Kidney (tissue), 14 donors: ENCODE measurements around the gene NBAS. TPM values are rescaled to one million over a fixed set of nuclear protein-coding genes. Genes with fewer than 3 reads are reported as not detected.

Experiments
- DNase-seq, 5 donors: peaks; one replicate each; pipeline ENCODE4 v3.0.0-alpha.2; 2013 to 2020
- FAIRE-seq: peaks from 2 replicates; lab custom pipeline; 2012; peaks lifted over from hg19 to GRCh38; lab: Jason Lieb, UNC
- H3K27ac ChIP-seq, 2 donors: one replicate each; pipeline ENCODE4 v1.7.0; 2013; ENCODE audit warnings: low read depth in 2 of 2, low read length in 2 of 2, inconsistent platforms in 1 of 2
- H3K27me3 ChIP-seq: one replicate; pipeline ENCODE4 v1.7.1; 2013; ENCODE audit warnings: low read length, inconsistent platforms; ENCODE audit not compliant: control insufficient read depth, insufficient read depth
- H3K36me3 ChIP-seq, 3 donors: one replicate each; pipeline versions ENCODE4 v1.7.0 to v1.7.1; 2013; ENCODE audit warnings: low read length in 3 of 3, control low read depth in 1 of 3, inconsistent platforms in 1 of 3; ENCODE audit not compliant: insufficient read depth in 3 of 3, control insufficient read depth in 2 of 3
- H3K4me1 ChIP-seq, 3 donors: one replicate each; pipeline versions ENCODE4 v1.7.0 to v1.7.1; 2013; ENCODE audit warnings: low read length in 3 of 3, inconsistent platforms in 1 of 3, low read depth in 1 of 3; ENCODE audit not compliant: control insufficient read depth in 2 of 3, insufficient read depth in 2 of 3
- H3K4me3 ChIP-seq, 3 donors: one replicate each; pipeline versions ENCODE4 v1.7.0 to v1.8.1; 2013; ENCODE audit warnings: low read length in 3 of 3, control low read depth in 1 of 3, inconsistent platforms in 1 of 3
- H3K9ac ChIP-seq, 3 donors: one replicate each; pipeline versions ENCODE4 v1.7.0 to v1.7.1; 2013; ENCODE audit warnings: low read length in 3 of 3, control low read depth in 1 of 3, inconsistent platforms in 1 of 3
- H3K9me3 ChIP-seq, 3 donors: one replicate each; pipeline versions ENCODE4 v1.7.0 to v1.7.1; 2013; ENCODE audit warnings: low read length in 3 of 3, control low read depth in 1 of 3, inconsistent platforms in 1 of 3; ENCODE audit not compliant: control insufficient read depth in 2 of 3, insufficient read depth in 1 of 3
- CTCF ChIP-seq: IDR thresholded peaks from 3 replicates; pipeline ENCODE4 v1.5.1; 2012; ENCODE audit warnings: mild to moderate bottlenecking, moderate library complexity, borderline replicate concordance; ENCODE audit not compliant: insufficient read depth; ENCODE audit errors: extremely low read depth
- intact Hi-C: fragments of 100-400 bp; cut with DNase I; formaldehyde crosslinking; loops from one replicate; pipeline ENCODE4 v1.11.1; 2022
- polyA plus RNA-seq: library from polyadenylated mRNA; stranded (reverse); fragments of 350-450 nt; fragmentation: Illumina TruSeq; extraction: RNeasy Lipid Tissue Mini Kit (QIAGEN cat#74804); gene quantifications from one replicate; pipeline ENCODE4 v1.2.3, GENCODE V29; 2014; ENCODE audit warnings: low read depth, low replicate concordance; ENCODE audit not compliant: insufficient read depth
- total RNA-seq: library from RNA; stranded (reverse); fragmentation: NEBNext Ultra II Directional; extraction: Animal tissue kit (Norgen Biotek cat#: 25700); gene quantifications from one replicate; pipeline ENCODE4 v1.2.1, GENCODE V29; 2021
- donor health status: control.
- donor health status: control.
- donor health status: control.
- donor health status: control.
- donor health status: control.
- donor health status: DM: yes; HTN: yes; CAD: no.
- donor health status: Normal renal cell carcinoma (clear cell type).

Gene NBAS
- total and polyA plus RNA-seq, 2 donors from 2014 or later = 40.8 to 44.2 TPM

GRCh38 chr2:15293262-15293937 is 267.7 kb downstream of the NBAS start:
- FAIRE-seq (peak; percentile 46), DNase-seq (peak in 2 of 5 donors; percentile 13 to 22)
- no peaks in the 10 kb centered on the region for H3K27me3 ChIP-seq
- peaks cover 0 to 12% (median 0%) of the 10 kb centered on the region in 3 donors for H3K4me1 ChIP-seq
- H3K36me3 ChIP-seq = peaks cover 0 to 2% (median 0%) of the 10 kb centered on the region in 3 donors
- no peaks in the 10 kb centered on the region for H3K9me3 ChIP-seq
- H3K27ac ChIP-seq = peak overlapping the region in 1 of 2 donors; percentile 29
- H3K4me3 ChIP-seq = no peak overlapping the region
- intact Hi-C loops = no loop called here
- H3K9ac ChIP-seq = no peak overlapping the region
- TF ChIP-seq CTCF = no peak

GRCh38 chr2:15287447-15288184 is 273.5 kb downstream of the NBAS start:
- H3K9ac ChIP-seq = no peak overlapping the region
- H3K4me3 ChIP-seq = no peak overlapping the region
- TF ChIP-seq CTCF = no peak
- H3K27ac ChIP-seq = no peak overlapping the region
- intact Hi-C loops = no loop called here
- H3K4me1 ChIP-seq = peaks cover 0 to 2% (median 0%) of the 10 kb centered on the region in 3 donors
- no peaks in the 10 kb centered on the region for H3K9me3 ChIP-seq
- H3K27me3 ChIP-seq = no peaks in the 10 kb centered on the region
- peaks cover 0 to 7% (median 7%) of the 10 kb centered on the region in 3 donors for H3K36me3 ChIP-seq
- FAIRE-seq (no peak), DNase-seq (no peak)

- Histone ChIP-seq H3K9me3 (no peaks in the 10 kb centered on the region), H3K27ac (no peak overlapping the region), H3K36me3 (peaks cover 0 to 7% (median 7%) of the 10 kb centered on the region in 3 donors), H3K27me3 (no peaks in the 10 kb centered on the region), H3K9ac (no peak overlapping the region), H3K4me3 (no peak overlapping the region), H3K4me1 (no peaks in the 10 kb centered on the region)
- no peak for TF ChIP-seq CTCF
- FAIRE-seq = no peak
- no peak for DNase-seq
- intact Hi-C loops = no loop called here
Measured at GRCh38 chr2:15284614-15285013, 276.5 kb downstream of the NBAS start.
